ENCODE data around the gene CLEC2A. TPM values are rescaled to one million over a fixed set of nuclear protein-coding genes. Genes with fewer than 3 reads are reported as not detected.

Gene CLEC2A
- total and polyA plus RNA-seq, 2 donors (not counting 3 experiments of a cell fraction or from before 2014, with no cell fraction given) = not detected

DNA sequence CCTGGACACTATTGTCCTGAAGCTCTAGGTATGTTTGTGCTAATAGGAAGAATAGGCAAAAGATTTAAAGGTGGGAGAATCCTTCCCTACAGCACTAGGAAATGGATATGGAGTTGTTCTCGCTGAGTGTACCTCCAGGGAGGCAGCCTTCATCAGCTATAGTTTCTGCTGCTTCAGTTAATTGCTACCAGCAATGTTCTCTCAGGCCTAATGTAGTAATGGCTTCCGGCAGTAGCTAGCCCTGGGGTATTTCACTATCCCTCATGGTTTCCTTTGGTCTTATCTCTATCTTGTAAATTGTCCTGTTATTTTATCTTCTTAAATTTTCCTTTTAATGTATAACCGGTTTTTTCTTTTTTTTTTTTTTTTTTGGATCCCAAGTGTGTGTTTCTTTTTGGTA, 29.7 kb upstream of the CLEC2A start:
- Histone ChIP-seq H3K27ac (ENCODE audit: insufficient read depth, low read depth, low read length) (no peak overlapping the region), H3K4me2 (ENCODE audit: insufficient read depth, low read length) (no peak overlapping the region), H3K4me1 (ENCODE audit: control insufficient read depth, extremely low read depth, insufficient read depth, low read length) (no peaks in the 10 kb centered on the region), H3K36me3 (ENCODE audit: control insufficient read depth in 2 of 2, extremely low read depth in 1 of 2, insufficient read depth in 2 of 2, low read length in 2 of 2) (no peaks in the 10 kb centered on the region), H2AFZ (ENCODE audit: low read depth, low read length) (no peak overlapping the region), H3K4me3 (replicated peaks in 1 of 3; ENCODE audit: insufficient read depth in 1 of 3, low read depth in 1 of 3, low read length in 3 of 3) (no peak overlapping the region), H4K20me1 (replicated peaks; ENCODE audit: control insufficient read depth, extremely low read depth, insufficient read depth, low read length) (no peaks in the 10 kb centered on the region), H3K9me1 (replicated peaks; ENCODE audit: control insufficient read depth, extremely low read depth, insufficient read depth, low read length) (no peaks in the 10 kb centered on the region), H3K27me3 (ENCODE audit: control insufficient read depth in 2 of 2, insufficient read depth in 2 of 2, low read length in 2 of 2) (peaks cover 0 to 3% of the 10 kb centered on the region in 2 experiments), H3K9me3 (replicated peaks; ENCODE audit: control insufficient read depth, insufficient read depth, low read length) (no peaks in the 10 kb centered on the region), H3K9ac (replicated peaks; ENCODE audit: extremely low read depth, insufficient read depth, low read length) (no peak overlapping the region), H3K79me2 (ENCODE audit: control insufficient read depth, insufficient read depth, low read length) (no peaks in the 10 kb centered on the region)
- POLR2A ChIA-PET = no interaction called here
- DNase-seq (ENCODE audit: low read depth, low spot score) (no peak), FAIRE-seq (no peak)
- TF ChIP-seq CTCF (IDR thresholded peaks at IDR 0.05; ENCODE audit: extremely low read depth in 1 of 2, insufficient read depth in 1 of 2, low read depth in 1 of 2, low read length in 2 of 2) (no peak), GATA2 (IDR thresholded peaks at IDR 0.05; ENCODE audit: insufficient read depth, insufficient read length, low read depth, low read length) (no peak), MYC (IDR thresholded peaks at IDR 0.05; ENCODE audit: low read depth, low read length) (no peak), MAX (IDR thresholded peaks at IDR 0.05; ENCODE audit: insufficient read depth, insufficient read length) (no peak), POLR2A (IDR thresholded peaks at IDR 0.05; ENCODE audit: low read depth, low read length) (no peak), POLR2AphosphoS5 (IDR thresholded peaks at IDR 0.05; ENCODE audit: insufficient read depth, low read depth, low read length) (no peak), EZH2 (IDR thresholded peaks at IDR 0.05; ENCODE audit: borderline replicate concordance, low read depth, low read length, severe bottlenecking) (no peak), JUN (IDR thresholded peaks at IDR 0.05; ENCODE audit: borderline replicate concordance, insufficient read depth, insufficient read length, low read depth) (no peak), FOS (IDR thresholded peaks at IDR 0.05; ENCODE audit: borderline replicate concordance, insufficient read depth, low read length) (no peak)
- no TSS peak for BruUV-seq (replicated peaks)
- dilution Hi-C loops (cut with MboI; ENCODE audit: extremely low pct_ligation_motif_present, low sequenced_read_pairs) (no loop called here), intact Hi-C loops (cut with micrococcal nuclease) (no loop called here)
- CTCF ChIA-PET = interaction anchor here (1.8 kb wide), 2 partner anchors 16 to 22 kb away, joined by 6 to 9 read pairs; no protein-coding TSS in a partner anchor
